Stimulated activated effector memory CD8-positive, alpha-beta T cell treated with anti-CD3 and anti-CD28 coated beads, Interleukin-12 subunit alpha, Interleukin-12 subunit beta, amount 100 ng/mL, for 72 hours (primary cell): Measurements from ENCODE around the gene POU2AF2.
"Not testable (repeated sequence)": the region's sequence is repeated elsewhere in the genome, so short reads cannot be mapped to it uniquely, and the experiment has no call there.

Experiments used
- ATAC-seq: fragments of 150-1000 bp; cut with Tn5 transposase; 2 replicates; pipeline ENCODE4 v1.10.0; 2021
- DNase-seq, 2 donors: peaks; one replicate each; pipeline ENCODE4 v3.0.0; 2021 to 2022; ENCODE audit warnings: low spot score in 2 of 2
- H3K27ac Mint-ChIP-seq: one replicate; pipeline ENCODE4 v1.8.0; 2022; ENCODE audit warnings: mild to moderate bottlenecking, mixed read lengths
- H3K36me3 Mint-ChIP-seq: one replicate; pipeline ENCODE4 v1.8.0; 2022; ENCODE audit warnings: mild to moderate bottlenecking, mixed read lengths
- H3K4me1 Mint-ChIP-seq: one replicate; pipeline ENCODE4 v1.8.0; 2022; ENCODE audit warnings: mixed read lengths
- H3K4me3 Mint-ChIP-seq: one replicate; pipeline ENCODE4 v1.8.0; 2022; ENCODE audit warnings: mild to moderate bottlenecking, mixed read lengths
- H3K9me3 Mint-ChIP-seq: one replicate; pipeline ENCODE4 v1.8.0; 2022; ENCODE audit warnings: mixed read lengths

Gene POU2AF2

GRCh38 chr11:111305876-111306275 lies 60.4 kb downstream of the POU2AF2 start:
- DNase-seq (no peak), ATAC-seq (no peak)
- Mint-ChIP-seq H3K4me1 (no peaks in the 10 kb centered on the region), H3K36me3 (no peaks in the 10 kb centered on the region), H3K4me3 (no peak overlapping the region), H3K27ac (no peak overlapping the region), H3K9me3 (no peaks in the 10 kb centered on the region)

GRCh38 chr11:111306321-111306720 lies 60.8 kb downstream of the POU2AF2 start:
- Mint-ChIP-seq H3K36me3 (no peaks in the 10 kb centered on the region), H3K4me1 (no peaks in the 10 kb centered on the region), H3K27ac (no peak overlapping the region), H3K4me3 (no peak overlapping the region), H3K9me3 (no peaks in the 10 kb centered on the region)
- ATAC-seq (no peak), DNase-seq (no peak)

- DNase-seq (no peak), ATAC-seq (no peak)
- H3K4me3 Mint-ChIP-seq: no peak overlapping the region
- H3K9me3 Mint-ChIP-seq: no peaks in the 10 kb centered on the region
- no peaks in the 10 kb centered on the region for H3K4me1 Mint-ChIP-seq
- no peaks in the 10 kb centered on the region for H3K36me3 Mint-ChIP-seq
- no peak overlapping the region for H3K27ac Mint-ChIP-seq
Observed at GRCh38 chr11:111307472-111308108, 62.1 kb downstream of the POU2AF2 start.

- Mint-ChIP-seq H3K27ac (no peak overlapping the region), H3K4me3 (no peak overlapping the region), H3K9me3 (no peaks in the 10 kb centered on the region), H3K36me3 (no peaks in the 10 kb centered on the region), H3K4me1 (no peaks in the 10 kb centered on the region)
- DNase-seq (no peak), ATAC-seq (no peak)
Observed at GRCh38 chr11:111308140-111308539, 62.6 kb downstream of the POU2AF2 start.

GRCh38 chr11:111309215-111309915 lies 63.8 kb downstream of the POU2AF2 start:
- Mint-ChIP-seq H3K4me1 (no peaks in the 10 kb centered on the region), H3K4me3 (no peak overlapping the region), H3K9me3 (no peaks in the 10 kb centered on the region), H3K36me3 (no peaks in the 10 kb centered on the region), H3K27ac (no peak overlapping the region)
- ATAC-seq (no peak), DNase-seq (no peak)

- no peak for DNase-seq
- H3K4me3 Mint-ChIP-seq: no peak overlapping the region
- ATAC-seq: no peak
- H3K27ac Mint-ChIP-seq: no peak overlapping the region
- no peaks in the 10 kb centered on the region for H3K9me3 Mint-ChIP-seq
- H3K4me1 Mint-ChIP-seq: no peaks in the 10 kb centered on the region
- H3K36me3 Mint-ChIP-seq: no peaks in the 10 kb centered on the region
Observed at GRCh38 chr11:111310088-111310487, 64.6 kb downstream of the POU2AF2 start.

- Mint-ChIP-seq H3K27ac (no peak overlapping the region), H3K36me3 (no peaks in the 10 kb centered on the region)
- no peak for ATAC-seq
Observed at GRCh38 chr11:111310723-111311122, 65.2 kb downstream of the POU2AF2 start.

GRCh38 chr11:111312076-111312475 lies 66.6 kb downstream of the POU2AF2 start:
- no peaks in the 10 kb centered on the region for H3K4me1 Mint-ChIP-seq
- no peak for ATAC-seq
- H3K36me3 Mint-ChIP-seq: no peaks in the 10 kb centered on the region

More at GRCh38 chr11:111310723-111311122, 65.2 kb downstream of the POU2AF2 start:
- Mint-ChIP-seq H3K4me3 (no peak overlapping the region), H3K9me3 (no peaks in the 10 kb centered on the region), H3K4me1 (no peaks in the 10 kb centered on the region)
- DNase-seq: no peak

GRCh38 chr11:111319296-111319695 lies 73.8 kb downstream of the POU2AF2 start:
- ATAC-seq (no peak), DNase-seq (no peak)
- H3K9me3 Mint-ChIP-seq: no peaks in the 10 kb centered on the region
- H3K27ac Mint-ChIP-seq: no peak overlapping the region
- H3K4me1 Mint-ChIP-seq: no peaks in the 10 kb centered on the region
- H3K4me3 Mint-ChIP-seq: no peak overlapping the region
- H3K36me3 Mint-ChIP-seq: no peaks in the 10 kb centered on the region

More at GRCh38 chr11:111312076-111312475, 66.6 kb downstream of the POU2AF2 start:
- H3K27ac Mint-ChIP-seq: no peak overlapping the region
- no peak for DNase-seq
- H3K4me3 Mint-ChIP-seq: no peak overlapping the region
- H3K9me3 Mint-ChIP-seq: no peaks in the 10 kb centered on the region

- DNase-seq, ATAC-seq, H3K9me3 Mint-ChIP-seq, H3K4me3 Mint-ChIP-seq, H3K27ac Mint-ChIP-seq, H3K4me1 Mint-ChIP-seq, H3K36me3 Mint-ChIP-seq: not testable (repeated sequence)
Observed at GRCh38 chr11:111320199-111320598, 74.7 kb downstream of the POU2AF2 start.

GRCh38 chr11:111320728-111321568 lies 75.4 kb downstream of the POU2AF2 start:
- H3K27ac Mint-ChIP-seq: no peak overlapping the region
- no peak overlapping the region for H3K4me3 Mint-ChIP-seq
- DNase-seq: no peak
- no peak for ATAC-seq
- no peaks in the 10 kb centered on the region for H3K36me3 Mint-ChIP-seq
- no peaks in the 10 kb centered on the region for H3K4me1 Mint-ChIP-seq
- H3K9me3 Mint-ChIP-seq: no peaks in the 10 kb centered on the region

GRCh38 chr11:111322534-111322933 lies 77.0 kb downstream of the POU2AF2 start:
- Mint-ChIP-seq H3K9me3 (no peaks in the 10 kb centered on the region), H3K36me3 (no peaks in the 10 kb centered on the region), H3K4me3 (no peak overlapping the region), H3K4me1 (no peaks in the 10 kb centered on the region), H3K27ac (no peak overlapping the region)
- ATAC-seq (no peak), DNase-seq (no peak)

GRCh38 chr11:111324277-111324720 lies 78.8 kb downstream of the POU2AF2 start:
- DNase-seq (no peak), ATAC-seq (no peak)
- Mint-ChIP-seq H3K4me3 (no peak overlapping the region), H3K4me1 (no peaks in the 10 kb centered on the region), H3K9me3 (no peaks in the 10 kb centered on the region), H3K36me3 (no peaks in the 10 kb centered on the region), H3K27ac (no peak overlapping the region)

GRCh38 chr11:111325259-111325658 lies 79.7 kb downstream of the POU2AF2 start:
- no peak overlapping the region for H3K27ac Mint-ChIP-seq
- no peak for DNase-seq
- H3K4me1 Mint-ChIP-seq: no peaks in the 10 kb centered on the region
- H3K36me3 Mint-ChIP-seq: no peaks in the 10 kb centered on the region
- ATAC-seq: no peak
- H3K4me3 Mint-ChIP-seq: no peak overlapping the region
- H3K9me3 Mint-ChIP-seq: no peaks in the 10 kb centered on the region

- Mint-ChIP-seq H3K36me3 (no peaks in the 10 kb centered on the region), H3K4me3 (no peak overlapping the region), H3K27ac (no peak overlapping the region), H3K9me3 (no peaks in the 10 kb centered on the region), H3K4me1 (no peaks in the 10 kb centered on the region)
- no peak for DNase-seq
- no peak for ATAC-seq
Observed at GRCh38 chr11:111326824-111327223, 81.3 kb downstream of the POU2AF2 start.
